GM19043 (cell line): ENCODE data around the gene KRTAP10-7.
"Not testable (repeated sequence)": the region's sequence is repeated elsewhere in the genome, so short reads cannot be mapped to it uniquely, and the experiment has no call there.

Experiments used
- ATAC-seq: cut with Tn5 transposase; IDR thresholded peaks from one replicate; pipeline ENCODE4 v1.9.1; 2021; ENCODE audit warnings: low read depth; ENCODE audit not compliant: unreplicated experiment

The KRTAP10-7 gene

GRCh38 chr21:44609193-44609592 is 8.8 kb downstream of the KRTAP10-7 start:
- no peak for ATAC-seq

DNA sequence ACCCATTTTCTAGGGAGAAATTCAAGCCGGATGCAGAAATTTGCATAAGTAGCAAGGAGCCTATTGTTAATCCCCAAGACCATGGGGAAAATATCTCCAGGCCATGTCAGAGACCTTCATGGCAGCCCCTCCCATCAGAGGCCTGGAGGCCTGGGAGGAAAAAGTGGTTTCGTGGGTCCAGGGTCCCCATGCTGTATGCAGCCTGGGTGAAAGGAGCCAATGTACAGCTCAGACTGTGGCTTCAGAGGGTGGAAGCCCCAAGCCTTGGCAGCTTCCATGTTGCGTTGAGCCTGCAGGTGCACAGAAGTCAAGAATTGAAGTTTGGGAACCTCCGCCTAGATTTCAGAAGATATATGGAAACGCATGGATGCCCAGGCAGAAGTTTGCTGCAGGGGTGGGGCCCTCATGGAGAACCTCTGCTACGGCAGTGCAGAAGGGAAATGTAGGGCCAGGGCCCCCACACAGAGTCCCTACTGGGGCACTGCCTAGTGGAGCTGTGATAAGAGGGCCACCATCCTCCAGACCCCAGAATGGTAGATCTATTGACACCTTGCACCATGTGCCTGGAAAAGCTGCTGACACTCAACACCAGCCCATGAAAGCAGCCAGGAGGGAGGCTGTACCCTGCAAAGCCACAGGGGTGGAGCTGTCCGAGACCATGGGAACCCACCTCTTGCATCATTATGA is 9.9 kb downstream of the KRTAP10-7 start:
- not testable (repeated sequence) for ATAC-seq

- ATAC-seq, result no peak
Measured at GRCh38 chr21:44611551-44611950, 11.2 kb downstream of the KRTAP10-7 start.

- ATAC-seq, result no peak
Measured at GRCh38 chr21:44612029-44612486, 11.7 kb downstream of the KRTAP10-7 start, which contains the start of gene KRTAP10-8. KRTAP10-8 (plus strand) TSS chr21:44612079; CDS start chr21:44612101, 22 bp downstream.

DNA sequence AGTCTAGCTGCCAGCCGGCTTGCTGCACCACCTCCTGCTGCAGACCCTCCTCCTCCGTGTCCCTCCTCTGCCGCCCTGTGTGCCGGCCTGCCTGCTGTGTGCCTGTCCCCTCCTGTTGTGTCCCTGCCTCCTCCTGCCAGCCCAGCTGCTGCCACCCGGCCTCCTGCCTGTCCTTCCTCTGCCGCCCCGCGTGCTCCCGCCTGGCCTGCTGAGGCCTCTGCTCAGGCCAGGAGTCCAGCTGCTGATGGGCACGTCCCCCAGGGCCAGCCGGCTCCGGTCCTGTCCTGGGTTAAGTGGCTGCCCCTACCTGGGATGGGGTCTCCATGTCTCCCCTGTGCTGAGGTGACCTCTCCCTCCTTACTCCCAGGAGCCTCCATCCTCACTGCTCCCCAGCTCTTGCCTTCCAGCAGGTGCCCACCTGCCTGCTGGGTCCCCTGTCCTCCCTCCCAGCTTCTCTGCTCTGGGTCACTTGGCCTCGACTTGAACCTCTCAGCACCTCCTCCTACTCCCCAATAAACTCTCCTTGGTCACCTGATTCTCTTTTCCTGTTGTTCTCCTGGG is 12.4 kb downstream of the KRTAP10-7 start:
- no peak for ATAC-seq

DNA sequence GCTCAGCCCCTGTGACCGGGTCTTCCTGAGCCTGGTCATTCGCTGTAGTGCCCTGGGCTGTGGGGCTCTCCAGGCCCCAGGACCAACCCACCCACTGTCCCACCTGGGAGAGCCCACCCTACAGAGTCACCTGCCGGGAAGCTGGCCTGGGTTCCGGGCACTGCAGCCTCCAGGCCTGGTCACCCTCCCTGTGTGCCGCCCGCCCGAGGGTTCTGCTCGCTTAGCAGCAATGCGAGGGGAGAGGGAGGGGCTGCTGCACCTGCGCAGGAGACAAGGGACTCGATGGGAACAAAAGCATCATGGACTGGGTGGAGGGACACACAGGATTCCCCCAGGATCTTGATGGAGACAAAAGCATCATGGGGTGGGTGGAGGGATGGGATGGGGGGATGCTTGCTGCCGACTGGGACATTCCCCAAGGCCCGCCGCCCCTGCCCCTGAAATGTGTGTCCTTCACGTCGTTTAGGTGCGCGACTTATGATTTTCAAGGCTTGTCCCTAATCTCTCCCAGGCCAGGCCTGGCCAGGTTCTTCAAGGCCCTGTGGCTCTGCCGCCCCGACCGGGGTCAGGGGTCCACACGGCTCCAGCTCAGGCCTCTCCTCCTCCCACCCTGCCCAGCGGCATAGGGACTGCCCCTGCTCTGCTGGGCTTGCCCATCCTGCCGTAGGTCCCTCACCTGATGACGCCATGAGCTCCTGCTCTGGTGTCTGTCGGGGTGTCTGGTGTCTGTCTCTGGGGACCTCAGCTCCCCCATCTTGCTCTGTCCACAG is 13.2 kb downstream of the KRTAP10-7 start:
- ATAC-seq, result no peak

DNA sequence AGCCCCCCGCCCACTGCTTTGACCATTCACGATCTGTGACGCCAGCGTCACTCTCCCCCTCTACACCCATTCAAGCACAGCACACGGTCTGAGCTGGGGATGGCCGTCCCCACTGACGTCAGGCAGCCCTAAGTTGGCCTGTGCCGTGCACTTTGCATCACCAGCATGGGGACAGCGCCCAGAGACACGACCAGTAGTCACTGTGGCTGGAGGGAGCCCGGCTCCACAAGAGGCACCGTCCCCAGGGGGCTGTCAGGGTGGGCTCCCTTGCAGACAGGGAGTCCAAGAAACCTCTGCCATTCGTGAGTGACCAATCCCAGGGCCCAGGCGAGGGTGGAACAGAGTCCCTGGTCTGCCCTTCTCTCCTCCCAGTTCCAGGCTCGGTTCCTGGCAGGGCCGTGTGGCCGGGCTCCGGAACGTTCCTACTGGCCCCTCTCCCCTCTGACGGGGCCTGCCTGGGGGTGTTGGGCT is 13.8 kb downstream of the KRTAP10-7 start:
- no peak for ATAC-seq

GRCh38 chr21:44614961-44615391 is 14.6 kb downstream of the KRTAP10-7 start:
- no peak for ATAC-seq

- ATAC-seq, result no peak
Measured at GRCh38 chr21:44615466-44615865, 15.1 kb downstream of the KRTAP10-7 start.

GRCh38 chr21:44615911-44616590 is 15.7 kb downstream of the KRTAP10-7 start:
- no peak for ATAC-seq

DNA sequence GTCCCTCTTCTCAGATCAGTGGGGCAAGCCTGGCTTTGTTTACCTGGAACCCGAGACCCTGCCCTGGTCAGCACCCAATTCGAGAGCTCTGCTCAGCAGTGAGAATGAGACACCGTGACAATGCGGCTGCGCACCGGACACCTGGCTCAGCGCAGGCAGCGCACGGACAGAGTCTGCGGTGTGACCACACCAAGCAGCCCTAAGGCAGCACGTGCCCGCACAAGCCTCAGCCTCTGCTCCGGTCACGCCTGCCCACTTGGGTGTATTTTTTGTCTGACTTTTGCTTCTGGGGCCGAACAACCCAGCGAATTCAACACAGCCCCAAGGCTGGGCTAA is 16.2 kb downstream of the KRTAP10-7 start:
- no peak for ATAC-seq

DNA sequence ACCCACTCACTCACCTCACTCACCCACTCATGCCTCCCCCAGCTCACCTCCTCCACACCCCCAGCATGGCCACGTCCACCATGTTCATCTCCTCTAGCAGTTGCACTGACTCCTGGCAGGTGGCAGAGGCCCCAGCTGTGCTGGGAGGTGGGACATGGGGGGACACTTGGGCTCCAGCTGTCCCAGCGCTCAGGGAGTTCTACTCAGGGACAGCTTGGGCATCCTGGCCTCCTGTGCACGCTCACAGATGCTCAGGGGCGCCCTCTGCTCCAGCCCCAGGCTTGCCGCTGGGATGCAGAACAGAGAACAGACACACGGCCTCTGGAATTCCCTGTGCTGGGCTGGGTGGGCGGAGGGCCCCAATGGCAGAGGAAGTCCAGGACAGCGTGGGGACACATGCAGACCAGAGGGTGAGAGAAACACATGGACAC is 16.7 kb downstream of the KRTAP10-7 start:
- ATAC-seq, result no peak

DNA sequence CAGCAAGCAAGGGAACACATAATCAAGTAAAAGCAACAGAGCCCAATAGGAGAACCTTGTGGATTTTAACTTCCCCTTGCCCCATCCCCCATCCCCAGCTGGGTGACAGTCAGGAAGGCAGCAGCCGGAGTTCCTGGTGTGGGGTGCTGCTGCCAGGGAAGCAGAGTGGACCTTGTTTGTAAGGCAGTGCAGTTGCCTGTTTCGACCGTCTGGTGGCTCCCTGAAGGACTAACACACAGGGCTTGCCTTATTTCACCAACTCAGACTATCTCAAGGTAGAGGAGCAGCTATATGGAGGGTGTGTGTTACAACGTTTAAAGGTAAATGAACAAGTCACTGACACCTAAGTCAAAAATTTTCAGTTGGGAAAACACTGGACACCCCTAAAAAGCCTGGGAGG is 18.1 kb downstream of the KRTAP10-7 start:
- no peak for ATAC-seq

DNA sequence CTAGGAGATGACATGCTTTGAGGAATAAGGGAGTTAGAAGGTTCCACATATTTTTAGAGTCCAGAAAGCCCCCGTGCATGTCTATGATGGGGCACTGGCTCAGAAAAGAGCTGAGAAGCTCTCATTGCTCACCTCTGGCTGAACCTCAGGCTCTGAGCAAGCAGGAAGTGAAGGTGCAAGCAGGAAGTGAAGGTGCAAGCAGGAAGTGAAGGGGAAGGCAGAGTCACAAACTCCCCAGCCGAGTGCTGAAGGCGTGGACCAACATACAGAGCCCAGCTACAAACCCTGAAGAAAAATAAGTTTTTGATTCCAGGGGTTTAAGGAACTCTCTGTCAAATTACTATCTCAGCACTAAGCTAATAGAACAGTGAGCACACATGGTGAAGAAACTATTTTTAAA is 18.5 kb downstream of the KRTAP10-7 start:
- no peak for ATAC-seq

GRCh38 chr21:44619886-44620285 is 19.5 kb downstream of the KRTAP10-7 start:
- ATAC-seq, result no peak

GRCh38 chr21:44623575-44623974 is 23.2 kb downstream of the KRTAP10-7 start:
- ATAC-seq, result no peak

GRCh38 chr21:44625756-44626155 is 25.4 kb downstream of the KRTAP10-7 start:
- ATAC-seq, result no peak

DNA sequence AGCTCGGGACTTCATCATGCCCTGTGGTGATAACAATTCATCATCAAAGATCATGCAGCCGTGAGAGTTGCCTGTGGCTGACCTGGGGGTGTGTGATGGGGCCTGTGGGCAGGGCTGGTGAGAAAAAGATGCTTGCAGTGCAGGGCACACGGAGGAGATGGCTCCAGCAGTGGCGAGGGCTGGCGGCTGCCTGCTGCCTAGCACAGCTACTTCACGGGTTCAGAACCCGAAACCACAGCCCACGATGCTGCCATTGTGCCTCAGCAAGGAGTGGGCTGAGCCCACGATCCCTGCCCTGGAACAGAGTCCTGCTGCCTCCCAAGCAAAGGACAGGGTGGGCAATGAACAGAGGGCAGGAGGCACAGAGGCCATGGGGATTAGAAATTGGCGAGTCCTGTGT is 25.9 kb downstream of the KRTAP10-7 start:
- no peak for ATAC-seq

DNA sequence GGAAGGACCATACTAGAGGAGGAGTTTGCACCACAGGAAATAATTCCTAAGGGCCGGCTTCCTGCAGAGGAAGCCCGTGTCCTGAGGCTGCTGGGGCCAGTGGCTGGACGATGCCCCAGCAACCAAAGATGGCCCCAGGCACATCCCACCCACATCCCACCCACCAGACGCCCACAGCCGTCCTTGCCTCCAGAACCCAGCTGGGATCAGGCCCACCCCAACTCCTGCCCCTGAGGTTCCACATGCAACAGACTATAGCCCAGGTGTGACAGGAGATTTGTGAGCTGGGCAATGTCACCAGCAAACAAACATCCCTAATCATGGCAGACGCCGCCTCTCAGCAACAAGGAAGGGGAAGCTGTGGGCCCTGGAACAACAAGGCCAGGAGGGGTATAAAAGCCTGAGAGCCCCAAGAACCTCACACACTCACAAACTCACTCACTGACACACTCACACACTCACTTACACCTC is 26.3 kb downstream of the KRTAP10-7 start, which contains the start of gene KRTAP10-9:
Gene KRTAP10-9 (plus strand): TSS at position 421 of the 471 bp plus-strand sequence. CDS start 79 bp downstream, outside the sequence.
- no peak for ATAC-seq

- ATAC-seq, result not testable (repeated sequence)
Measured at GRCh38 chr21:44627181-44627822, 26.9 kb downstream of the KRTAP10-7 start.
